SU-DHL-6 (cell line): ENCODE results near the gene ZMAT2.
"Not testable (repeated sequence)": the region's sequence is repeated elsewhere in the genome, so short reads cannot be mapped to it uniquely, and the experiment has no call there.

Experiments used
- H2AFZ ChIP-seq: fragments of 200-600 bp; sonication (generic); 2 replicates; pipeline ENCODE4 v1.6.1; 2014; ENCODE audit warnings: low read depth, mild to moderate bottlenecking, moderate library complexity, mixed read lengths, antibody characterized with exemption, low read length; ENCODE audit not compliant: severe bottlenecking
- H3F3A ChIP-seq: fragments of 200-600 bp; shearing (Covaris generic); 2 replicates; pipeline ENCODE4 v1.6.0; 2016; ENCODE audit warnings: antibody characterized with exemption, mild to moderate bottlenecking; ENCODE audit not compliant: insufficient read depth
- H3K27ac ChIP-seq: fragments of 200-600 bp; sonication (generic); 2 replicates; pipeline ENCODE4 v1.5.1; 2016; ENCODE audit warnings: low read depth, mild to moderate bottlenecking, low read length, moderate library complexity, mixed read lengths
- H3K27me3 ChIP-seq: fragments of 200-600 bp; sonication (generic), shearing (Covaris generic); 2 replicates; pipeline ENCODE4 v1.6.0; 2014; ENCODE audit warnings: mild to moderate bottlenecking, low read length
- H3K36me3 ChIP-seq: fragments of 200-600 bp; sonication (generic); 2 replicates; pipeline ENCODE4 v1.6.1; 2014; ENCODE audit warnings: mild to moderate bottlenecking, low read length, mixed read lengths
- H3K4me2 ChIP-seq: fragments of 300-600, 200-600 bp; shearing (Covaris generic), sonication (generic); 2 replicates; pipeline ENCODE4 v1.6.0; 2014; ENCODE audit warnings: low read length, low read depth, mild to moderate bottlenecking; ENCODE audit not compliant: poor library complexity, severe bottlenecking
- H3K4me3 ChIP-seq: fragments of 200-600 bp; sonication (generic); 2 replicates; pipeline ENCODE4 v1.5.1; 2014; ENCODE audit warnings: antibody characterized with exemption, low read length, mild to moderate bottlenecking, mixed read lengths; ENCODE audit not compliant: insufficient read depth, poor library complexity, severe bottlenecking
- H3K79me2 ChIP-seq: fragments of 200-600 bp; sonication (generic); 2 replicates; pipeline ENCODE4 v1.6.1; 2014; ENCODE audit warnings: mild to moderate bottlenecking, low read length, moderate library complexity; ENCODE audit not compliant: insufficient read depth
- H3K9ac ChIP-seq: fragments of 200-600 bp; sonication (generic); 2 replicates; pipeline ENCODE4 v1.7.0; 2014; ENCODE audit warnings: mild to moderate bottlenecking, low read length
- H3K9me2 ChIP-seq: fragments of 200-600 bp; sonication (generic); replicated peaks from 2 replicates; pipeline ENCODE4 v1.6.1; 2014; ENCODE audit warnings: low read length; ENCODE audit not compliant: insufficient read depth
- H3K9me3 ChIP-seq: fragments of 200-600 bp; sonication (generic); 2 replicates; pipeline ENCODE4 v1.6.1; 2014; ENCODE audit warnings: low read length, mixed read lengths; ENCODE audit not compliant: insufficient read depth
- H4K20me1 ChIP-seq: fragments of 200-600 bp; sonication (generic); 2 replicates; pipeline ENCODE4 v1.6.1; 2014; ENCODE audit warnings: low read depth, mild to moderate bottlenecking, antibody characterized with exemption, low read length, moderate library complexity, mixed read lengths
- EZH2phosphoT487 ChIP-seq: fragments of 200-600 bp; sonication (generic), shearing (Covaris generic); conservative IDR thresholded peaks from 2 replicates; pipeline ENCODE4 v1.6.1; 2018; ENCODE audit warnings: mild to moderate bottlenecking, antibody characterized with exemption, low read length, moderate library complexity, mixed read lengths
- TF ChIP-seq, protein P1 (sequence below): fragments of 200-600 bp; sonication (generic); IDR thresholded peaks from one replicate; pipeline ENCODE4 v1.5.1; 2017; ENCODE audit warnings: antibody characterized with exemption, mild to moderate bottlenecking, low read length, moderate library complexity; ENCODE audit not compliant: insufficient read depth, poor library complexity, severe bottlenecking

The ZMAT2 gene

GRCh38 chr5:140664359-140665119 is 35.7 kb upstream of the ZMAT2 start, which contains the start of gene WDR55:
WDR55 (plus strand) TSS chr5:140664904; CDS start chr5:140664913, 9 bp downstream.
- Histone ChIP-seq H3K27ac (peak within 1 kb of the TSS; percentile 54), H3K36me3 (peaks cover 7% of the 10 kb centered on the region; the same call in 1 of the 2 replicates), H3F3A (0 out of 2 replicates have a peak, but pooled peaks cover 8% of the 10 kb centered on the region), H4K20me1 (no peaks in the 10 kb centered on the region), H3K79me2 (peaks cover 31% of the 10 kb centered on the region), H3K4me2 (peak within 1 kb of the TSS; percentile 68), H2AFZ (peak within 1 kb of the TSS; percentile 79), H3K27me3 (no peaks in the 10 kb centered on the region), H3K9me2 (no peaks in the 10 kb centered on the region), H3K9ac (peak within 1 kb of the TSS; percentile 86), H3K4me3 (peak within 1 kb of the TSS; percentile 93), H3K9me3 (no peaks in the 10 kb centered on the region)
- no peak for TF ChIP-seq EZH2phosphoT487
- TF ChIP-seq, protein P1, sequence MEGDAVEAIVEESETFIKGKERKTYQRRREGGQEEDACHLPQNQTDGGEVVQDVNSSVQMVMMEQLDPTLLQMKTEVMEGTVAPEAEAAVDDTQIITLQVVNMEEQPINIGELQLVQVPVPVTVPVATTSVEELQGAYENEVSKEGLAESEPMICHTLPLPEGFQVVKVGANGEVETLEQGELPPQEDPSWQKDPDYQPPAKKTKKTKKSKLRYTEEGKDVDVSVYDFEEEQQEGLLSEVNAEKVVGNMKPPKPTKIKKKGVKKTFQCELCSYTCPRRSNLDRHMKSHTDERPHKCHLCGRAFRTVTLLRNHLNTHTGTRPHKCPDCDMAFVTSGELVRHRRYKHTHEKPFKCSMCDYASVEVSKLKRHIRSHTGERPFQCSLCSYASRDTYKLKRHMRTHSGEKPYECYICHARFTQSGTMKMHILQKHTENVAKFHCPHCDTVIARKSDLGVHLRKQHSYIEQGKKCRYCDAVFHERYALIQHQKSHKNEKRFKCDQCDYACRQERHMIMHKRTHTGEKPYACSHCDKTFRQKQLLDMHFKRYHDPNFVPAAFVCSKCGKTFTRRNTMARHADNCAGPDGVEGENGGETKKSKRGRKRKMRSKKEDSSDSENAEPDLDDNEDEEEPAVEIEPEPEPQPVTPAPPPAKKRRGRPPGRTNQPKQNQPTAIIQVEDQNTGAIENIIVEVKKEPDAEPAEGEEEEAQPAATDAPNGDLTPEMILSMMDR, result no peak

DNA sequence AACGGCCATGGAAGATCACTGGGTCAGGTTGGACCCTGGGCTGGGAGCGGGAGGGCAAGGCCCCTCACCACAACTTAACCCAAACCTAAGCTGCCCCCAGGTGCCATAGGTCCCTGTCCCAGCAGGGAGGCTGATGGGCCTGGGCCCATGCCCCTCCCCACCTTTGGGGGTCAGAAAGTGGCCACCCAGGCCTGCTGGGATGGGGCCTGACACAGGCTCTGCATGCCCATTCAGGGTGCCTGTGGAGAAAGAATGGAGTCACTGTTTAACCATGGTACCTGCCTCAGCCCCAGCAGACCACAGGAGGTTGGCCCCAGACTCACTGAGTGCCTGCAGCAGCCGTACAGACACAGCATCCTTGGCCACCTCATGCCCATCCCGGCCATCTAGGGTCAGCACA is 29.2 kb upstream of the ZMAT2 start:
- not testable (repeated sequence) for H4K20me1 ChIP-seq, H3K9ac ChIP-seq, H3K4me3 ChIP-seq, H3K27me3 ChIP-seq, H3K36me3 ChIP-seq, H3F3A ChIP-seq, H3K9me3 ChIP-seq, H3K27ac ChIP-seq, H3K9me2 ChIP-seq, H2AFZ ChIP-seq, H3K4me2 ChIP-seq
- peaks cover 17% of the 10 kb centered on the region for H3K79me2 ChIP-seq

DNA sequence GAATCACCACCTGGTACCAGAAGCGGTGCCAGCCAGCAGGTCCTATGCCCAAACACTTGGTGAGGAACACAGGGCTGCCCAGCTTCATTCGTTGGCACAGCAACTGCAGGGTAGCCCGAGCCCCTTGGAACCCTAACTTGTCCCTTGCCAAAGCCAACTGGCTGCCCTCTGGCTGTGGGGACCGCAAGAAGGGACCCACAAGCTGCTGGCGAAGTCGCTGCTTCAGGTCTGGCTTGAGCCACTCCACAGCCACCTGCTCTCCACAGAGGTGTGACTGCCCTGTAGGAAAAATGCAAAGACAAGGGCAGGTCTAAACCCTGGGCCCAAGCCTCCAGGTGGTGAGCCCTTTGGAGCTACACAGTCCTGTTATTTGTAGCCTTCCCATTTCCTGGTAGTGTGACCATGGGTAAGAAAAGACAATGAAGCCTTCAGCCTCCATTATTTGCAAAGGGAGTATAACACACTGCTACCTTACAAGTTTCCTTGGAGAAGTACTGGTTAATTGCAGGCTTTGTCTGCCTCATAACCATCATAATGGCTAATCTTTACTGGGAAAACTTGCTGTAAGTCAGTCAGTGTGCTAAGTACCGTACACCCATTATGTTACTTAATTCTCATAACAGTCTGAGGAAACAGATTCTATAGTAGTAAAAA is 28.6 kb upstream of the ZMAT2 start:
- Histone ChIP-seq H2AFZ (no peak overlapping the region), H3K9ac (no peak overlapping the region), H3K36me3 (no peaks in the 10 kb centered on the region), H3K4me3 (no peak overlapping the region), H3K9me3 (no peaks in the 10 kb centered on the region), H3K27ac (no peak overlapping the region), H3K4me2 (no peak overlapping the region), H3F3A (0 out of 2 replicates have a peak, but pooled peaks cover 3% of the 10 kb centered on the region), H3K79me2 (peaks cover 11% of the 10 kb centered on the region), H3K27me3 (no peaks in the 10 kb centered on the region), H4K20me1 (no peaks in the 10 kb centered on the region), H3K9me2 (no peaks in the 10 kb centered on the region)
- no peak for TF ChIP-seq EZH2phosphoT487
- TF ChIP-seq, protein P1, result no peak
